ENCODE data around the gene PHB1.
"Not testable (repeated sequence)": the region's sequence is repeated elsewhere in the genome, so short reads cannot be mapped to it uniquely, and the experiment has no call there.

The PHB1 gene

GRCh38 chr17:49370971-49371834, 43.5 kb downstream of the PHB1 start:
- H3K4me2 ChIP-seq (ENCODE audit: low read length) = no peak overlapping the region
- H3K36me3 ChIP-seq (ENCODE audit: control insufficient read depth, insufficient read depth, low read length) = no peaks in the 10 kb centered on the region
- no peaks in the 10 kb centered on the region for H3K27me3 ChIP-seq (ENCODE audit: control insufficient read depth, insufficient read depth, low read length)
- no peak overlapping the region for H2AFZ ChIP-seq
- H3K4me3 ChIP-seq (ENCODE audit: low read depth, low read length) = no peak overlapping the region
- no peak overlapping the region for H3K9ac ChIP-seq
- no peaks in the 10 kb centered on the region for H3K9me3 ChIP-seq (ENCODE audit: control insufficient read depth, low read length)
- no peak overlapping the region for H3K27ac ChIP-seq
- H3K4me1 ChIP-seq = no peaks in the 10 kb centered on the region
- H3K79me2 ChIP-seq = no peaks in the 10 kb centered on the region
- no peak for TF ChIP-seq CTCF (IDR thresholded peaks at IDR 0.05)

- H3K27me3 ChIP-seq (ENCODE audit: control insufficient read depth, insufficient read depth, low read length) = no peaks in the 10 kb centered on the region
- H3K79me2 ChIP-seq = no peaks in the 10 kb centered on the region
- no peak overlapping the region for H3K27ac ChIP-seq
- TF ChIP-seq CTCF (IDR thresholded peaks at IDR 0.05) = no peak
- H3K36me3 ChIP-seq (ENCODE audit: control insufficient read depth, insufficient read depth, low read length) = no peaks in the 10 kb centered on the region
- H2AFZ ChIP-seq = no peak overlapping the region
- no peaks in the 10 kb centered on the region for H3K9me3 ChIP-seq (ENCODE audit: control insufficient read depth, low read length)
- no peak overlapping the region for H3K4me2 ChIP-seq (ENCODE audit: low read length)
- H3K9ac ChIP-seq = no peak overlapping the region
- no peaks in the 10 kb centered on the region for H3K4me1 ChIP-seq
- H3K4me3 ChIP-seq (ENCODE audit: low read depth, low read length) = no peak overlapping the region
Measured at GRCh38 chr17:49369760-49370159, 44.9 kb downstream of the PHB1 start.

- Histone ChIP-seq H3K9ac (no peak overlapping the region), H3K4me2 (ENCODE audit: low read length) (no peak overlapping the region), H3K27me3 (ENCODE audit: control insufficient read depth, insufficient read depth, low read length) (no peaks in the 10 kb centered on the region), H2AFZ (no peak overlapping the region), H3K79me2 (no peaks in the 10 kb centered on the region), H3K9me3 (ENCODE audit: control insufficient read depth, low read length) (no peaks in the 10 kb centered on the region), H3K4me3 (ENCODE audit: low read depth, low read length) (no peak overlapping the region), H3K27ac (no peak overlapping the region), H3K4me1 (no peaks in the 10 kb centered on the region), H3K36me3 (ENCODE audit: control insufficient read depth, insufficient read depth, low read length) (no peaks in the 10 kb centered on the region)
- no peak for TF ChIP-seq CTCF (IDR thresholded peaks at IDR 0.05)
Measured at GRCh38 chr17:49369089-49369488, 45.6 kb downstream of the PHB1 start.

- no peaks in the 10 kb centered on the region for H3K27me3 ChIP-seq (ENCODE audit: control insufficient read depth, insufficient read depth, low read length)
- peak; percentile 11 for TF ChIP-seq CTCF (IDR thresholded peaks at IDR 0.05)
- H3K36me3 ChIP-seq (ENCODE audit: control insufficient read depth, insufficient read depth, low read length) = no peaks in the 10 kb centered on the region
- H3K27ac ChIP-seq = no peak overlapping the region
- peak overlapping the region; percentile 1 for H2AFZ ChIP-seq
- no peak overlapping the region for H3K4me2 ChIP-seq (ENCODE audit: low read length)
- H3K9ac ChIP-seq = no peak overlapping the region
- no peak overlapping the region for H3K4me3 ChIP-seq (ENCODE audit: low read depth, low read length)
- peaks cover 8% of the 10 kb centered on the region for H3K79me2 ChIP-seq
- H3K9me3 ChIP-seq (ENCODE audit: control insufficient read depth, low read length) = no peaks in the 10 kb centered on the region
- H3K4me1 ChIP-seq = peaks cover 5% of the 10 kb centered on the region
Measured at GRCh38 chr17:49365667-49366066, 49.0 kb downstream of the PHB1 start.

- H3K27ac ChIP-seq; H3K4me1 ChIP-seq; H3K36me3 ChIP-seq (ENCODE audit: control insufficient read depth, insufficient read depth, low read length); H2AFZ ChIP-seq; H3K9me3 ChIP-seq (ENCODE audit: control insufficient read depth, low read length); H3K27me3 ChIP-seq (ENCODE audit: control insufficient read depth, insufficient read depth, low read length); H3K9ac ChIP-seq; H3K4me2 ChIP-seq (ENCODE audit: low read length); H3K4me3 ChIP-seq (ENCODE audit: low read depth, low read length): not testable (repeated sequence)
- H3K79me2 ChIP-seq = peaks cover 14% of the 10 kb centered on the region
Measured at GRCh38 chr17:49365126-49365525, 49.6 kb downstream of the PHB1 start.

Data from parathyroid adenoma (tissue), 2 donors.